K562 (cell line): ENCODE data around the gene CTAGE1.

ENCODE experiments used
- CHD7 ChIP-seq: fragments of 200-600 bp; sonication (generic); IDR thresholded peaks from one replicate; pipeline ENCODE4 v1.6.1; 2012; ENCODE audit warnings: mild to moderate bottlenecking, low read depth, low read length, inconsistent platforms
- E2F8 ChIP-seq: fragments of 450-650 bp; IDR thresholded peaks from 2 replicates; pipeline ENCODE4 v1.7.1; 2018; ENCODE audit warnings: mild to moderate bottlenecking, low read depth; ENCODE audit not compliant: partially characterized antibody
- ELF2 ChIP-seq: fragments of 250-450 bp; sonication (Bioruptor Pico); IDR thresholded peaks from 2 replicates; pipeline ENCODE4 v1.5.0; 2021; ENCODE audit warnings: mild to moderate bottlenecking
- FOXK2 ChIP-seq, 2 experiments: fragments of 450-650 bp; IDR thresholded peaks in 1 of 2; conservative IDR thresholded peaks in 1 of 2; 2 replicates each; pipeline ENCODE4 v1.6.1; 2016; ENCODE audit warnings: low read depth in 2 of 2, mild to moderate bottlenecking in 1 of 2
- POLR2G ChIP-seq: fragments of 200-400 bp; formaldehyde crosslinking; IDR thresholded peaks from 2 replicates; pipeline ENCODE4 v1.6.1; 2017; ENCODE audit warnings: low read depth, mild to moderate bottlenecking, antibody characterized with exemption, low read length, moderate library complexity
- RAD21 ChIP-seq, 2 experiments: fragments of 250-450 bp in 1 of 2; fragments of 450-650 bp in 1 of 2; sonication (Bioruptor Pico) in 1 of 2; formaldehyde crosslinking in 1 of 2; IDR thresholded peaks in 1 of 2; conservative IDR thresholded peaks in 1 of 2; 2 replicates each; pipeline versions ENCODE4 v1.4.0 to v1.8.0; 2020 to 2022; ENCODE audit warnings: mild to moderate bottlenecking in 2 of 2, moderate library complexity in 1 of 2
- RAD51 ChIP-seq: fragments of 450-650 bp; IDR thresholded peaks from 2 replicates; pipeline ENCODE4 v1.7.1; 2016; ENCODE audit warnings: low read depth, mild to moderate bottlenecking, borderline replicate concordance
- RB1 ChIP-seq: fragments of 450-650 bp; IDR thresholded peaks from 2 replicates; pipeline ENCODE4 v1.6.1; 2017; ENCODE audit warnings: low read depth, mild to moderate bottlenecking
- TFAM ChIP-seq: fragments of 250-450 bp; sonication (Bioruptor Pico); conservative IDR thresholded peaks from 2 replicates; pipeline ENCODE4 v1.5.0; 2021; ENCODE audit warnings: mild to moderate bottlenecking, moderate library complexity
- THAP7 ChIP-seq: fragments of 250-450 bp; sonication (Bioruptor Pico); IDR thresholded peaks from 2 replicates; pipeline ENCODE4 v1.5.0; 2021
- ZBTB34 ChIP-seq: fragments of 250-450 bp; sonication (Bioruptor Pico); IDR thresholded peaks from 2 replicates; pipeline ENCODE4 v1.8.0; 2021; ENCODE audit warnings: mild to moderate bottlenecking, moderate library complexity
- ZKSCAN3 ChIP-seq: fragments of 250-450 bp; sonication (Bioruptor Pico); IDR thresholded peaks from 2 replicates; pipeline ENCODE4 v1.4.0; 2020
- ZNF124 ChIP-seq: sonication (generic); formaldehyde crosslinking; IDR thresholded peaks from 2 replicates; pipeline ENCODE4 v1.8.1; 2022; ENCODE audit warnings: missing genetic modification reagents

- TF ChIP-seq ZNF124 (CRISPR knock-in tag), result no peak
- TF ChIP-seq ELF2 (CRISPR knock-in tag), result no peak
- no peak for TF ChIP-seq RB1
- no peak for TF ChIP-seq CHD7
- no peak for TF ChIP-seq E2F8
- TF ChIP-seq FOXK2 (conservative IDR thresholded peaks at IDR 0.05 in 1 of 2, IDR thresholded peaks at IDR 0.05 in 1 of 2; ENCODE audit: low read depth in 2 of 2), result no peak
- no peak for TF ChIP-seq RAD21 (CRISPR knock-in tag; conservative IDR thresholded peaks at IDR 0.05 in 1 of 2, IDR thresholded peaks at IDR 0.05 in 1 of 2)
- TF ChIP-seq THAP7 (CRISPR knock-in tag), result no peak
- TF ChIP-seq ZBTB34 (CRISPR knock-in tag), result no peak
- no peak for TF ChIP-seq TFAM (CRISPR knock-in tag)
- TF ChIP-seq RAD51, result no peak
- no peak for TF ChIP-seq ZKSCAN3 (CRISPR knock-in tag)
- no peak for TF ChIP-seq POLR2G
Measured at GRCh38 chr18:22433956-22434355, 16.2 kb upstream of the CTAGE1 start.
